ENCODE results near the gene NCOA7. TPM values are rescaled to one million over a fixed set of nuclear protein-coding genes. Genes with fewer than 3 reads are reported as not detected.

NCOA7 gene
- total and polyA plus RNA-seq, 9 of the 15 experiments (the other 6 are each of a cell fraction or from before 2014, with no cell fraction given), result 5.8 to 14.6 (median 9.3) TPM

DNA sequence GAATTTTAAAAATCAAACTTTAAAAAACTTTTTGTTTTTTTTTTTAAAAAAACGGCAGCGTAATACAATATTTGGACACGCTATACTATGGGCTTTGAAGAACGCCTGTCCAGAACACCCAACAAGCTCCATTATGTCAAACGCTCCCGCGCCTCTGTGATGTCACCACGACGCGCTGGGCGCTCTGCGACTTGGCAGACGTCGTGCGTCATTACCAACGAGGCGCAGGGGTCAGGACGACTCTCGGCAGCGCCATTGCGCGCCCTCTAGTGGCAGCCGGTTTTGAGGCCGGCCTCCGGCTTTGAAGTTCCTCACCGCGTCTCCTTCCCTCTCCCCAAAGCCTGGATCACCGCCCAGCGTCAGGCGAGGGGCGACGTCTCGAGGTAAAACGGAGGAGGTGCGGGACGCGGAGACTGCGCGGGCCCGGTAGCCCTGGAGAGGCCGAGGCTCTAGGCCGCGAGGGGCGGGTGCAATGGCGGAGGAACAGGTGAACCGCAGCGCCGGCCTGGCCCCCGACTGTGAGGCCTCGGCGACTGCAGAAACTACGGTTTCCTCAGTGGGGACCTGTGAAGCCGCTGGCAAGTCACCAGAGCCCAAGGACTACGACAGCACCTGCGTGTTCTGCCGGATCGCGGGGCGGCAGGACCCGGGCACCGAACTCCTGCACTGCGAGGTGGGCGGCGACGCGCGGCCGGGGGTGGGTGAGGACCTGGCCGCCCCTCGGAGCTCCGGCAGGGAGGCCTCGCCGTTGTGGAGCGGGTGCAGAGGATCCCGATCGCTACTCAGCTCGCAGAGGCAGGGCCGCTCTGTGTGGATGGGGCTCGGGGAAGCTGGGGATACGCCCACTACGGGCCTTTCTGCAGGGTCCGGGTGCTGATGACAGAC, 166.0 kb downstream of the NCOA7 start, which contains the start of gene HINT3 (continued):
- TF ChIP-seq ZFX (CRISPR knock-in tag; IDR thresholded peaks at IDR 0.05) (peak; percentile 100), ZNF175 (CRISPR knock-in tag; IDR thresholded peaks at IDR 0.05; ENCODE audit: low read depth) (no peak), CAMTA2 (CRISPR knock-in tag; conservative IDR thresholded peaks at IDR 0.05) (no peak), NCOA2 (IDR thresholded peaks at IDR 0.05; ENCODE audit: partially characterized antibody in 2 of 2) (no peak), NFIX (CRISPR knock-in tag; IDR thresholded peaks at IDR 0.05; ENCODE audit: low read depth) (no peak), MXI1 (IDR thresholded peaks at IDR 0.05; ENCODE audit: low read depth, low read length) (no peak; the same call in 1 of the 2 replicates), MED1 (CRISPR knock-in tag; IDR thresholded peaks at IDR 0.05; ENCODE audit: borderline replicate concordance) (no peak), CBX2 (IDR thresholded peaks at IDR 0.05; ENCODE audit: insufficient read depth, low read length, poor library complexity, severe bottlenecking) (no peak), HEY1 (CRISPR knock-in tag; IDR thresholded peaks at IDR 0.05; ENCODE audit: borderline replicate concordance) (no peak), NFIC (IDR thresholded peaks at IDR 0.05) (peak; percentile 57), ZNF408 (CRISPR knock-in tag; IDR thresholded peaks at IDR 0.05; ENCODE audit: low read depth) (no peak), ELF1 (tag; IDR thresholded peaks at IDR 0.05) (peak; percentile 56), ZNF184 (CRISPR knock-in tag; IDR thresholded peaks at IDR 0.05) (no peak), ZFPM2 (CRISPR knock-in tag; IDR thresholded peaks at IDR 0.05) (no peak), ZC3H11A (IDR thresholded peaks at IDR 0.05; ENCODE audit: low read depth, low read length) (peak; percentile 59; the same call in 1 of the 2 replicates)
- TF ChIP-seq, protein P1, sequence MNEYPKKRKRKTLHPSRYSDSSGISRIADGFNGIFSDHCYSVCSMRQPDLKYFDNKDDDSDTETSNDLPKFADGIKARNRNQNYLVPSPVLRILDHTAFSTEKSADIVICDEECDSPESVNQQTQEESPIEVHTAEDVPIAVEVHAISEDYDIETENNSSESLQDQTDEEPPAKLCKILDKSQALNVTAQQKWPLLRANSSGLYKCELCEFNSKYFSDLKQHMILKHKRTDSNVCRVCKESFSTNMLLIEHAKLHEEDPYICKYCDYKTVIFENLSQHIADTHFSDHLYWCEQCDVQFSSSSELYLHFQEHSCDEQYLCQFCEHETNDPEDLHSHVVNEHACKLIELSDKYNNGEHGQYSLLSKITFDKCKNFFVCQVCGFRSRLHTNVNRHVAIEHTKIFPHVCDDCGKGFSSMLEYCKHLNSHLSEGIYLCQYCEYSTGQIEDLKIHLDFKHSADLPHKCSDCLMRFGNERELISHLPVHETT (CRISPR knock-in tag; conservative IDR thresholded peaks at IDR 0.05 in 1 of 2, IDR thresholded peaks at IDR 0.05 in 1 of 2), result peak in 1 of 2 experiments; percentile 54; a peak in 1 of 4 replicates
- TF ChIP-seq, protein P2, sequence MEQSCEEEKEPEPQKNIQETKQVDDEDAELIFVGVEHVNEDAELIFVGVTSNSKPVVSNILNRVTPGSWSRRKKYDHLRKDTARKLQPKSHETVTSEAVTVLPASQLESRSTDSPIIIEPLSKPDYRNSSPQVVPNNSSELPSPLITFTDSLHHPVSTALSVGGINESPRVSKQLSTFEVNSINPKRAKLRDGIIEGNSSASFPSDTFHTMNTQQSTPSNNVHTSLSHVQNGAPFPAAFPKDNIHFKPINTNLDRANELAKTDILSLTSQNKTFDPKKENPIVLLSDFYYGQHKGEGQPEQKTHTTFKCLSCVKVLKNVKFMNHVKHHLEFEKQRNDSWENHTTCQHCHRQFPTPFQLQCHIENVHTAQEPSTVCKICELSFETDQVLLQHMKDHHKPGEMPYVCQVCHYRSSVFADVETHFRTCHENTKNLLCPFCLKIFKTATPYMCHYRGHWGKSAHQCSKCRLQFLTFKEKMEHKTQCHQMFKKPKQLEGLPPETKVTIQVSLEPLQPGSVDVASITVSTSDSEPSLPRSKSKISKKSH (CRISPR knock-in tag; IDR thresholded peaks at IDR 0.05), result no peak
- TF ChIP-seq, protein P3, sequence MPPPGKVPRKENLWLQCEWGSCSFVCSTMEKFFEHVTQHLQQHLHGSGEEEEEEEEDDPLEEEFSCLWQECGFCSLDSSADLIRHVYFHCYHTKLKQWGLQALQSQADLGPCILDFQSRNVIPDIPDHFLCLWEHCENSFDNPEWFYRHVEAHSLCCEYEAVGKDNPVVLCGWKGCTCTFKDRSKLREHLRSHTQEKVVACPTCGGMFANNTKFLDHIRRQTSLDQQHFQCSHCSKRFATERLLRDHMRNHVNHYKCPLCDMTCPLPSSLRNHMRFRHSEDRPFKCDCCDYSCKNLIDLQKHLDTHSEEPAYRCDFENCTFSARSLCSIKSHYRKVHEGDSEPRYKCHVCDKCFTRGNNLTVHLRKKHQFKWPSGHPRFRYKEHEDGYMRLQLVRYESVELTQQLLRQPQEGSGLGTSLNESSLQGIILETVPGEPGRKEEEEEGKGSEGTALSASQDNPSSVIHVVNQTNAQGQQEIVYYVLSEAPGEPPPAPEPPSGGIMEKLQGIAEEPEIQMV (tag; conservative IDR thresholded peaks at IDR 0.05; ENCODE audit: low read depth), result no peak
- TF ChIP-seq, protein P4, sequence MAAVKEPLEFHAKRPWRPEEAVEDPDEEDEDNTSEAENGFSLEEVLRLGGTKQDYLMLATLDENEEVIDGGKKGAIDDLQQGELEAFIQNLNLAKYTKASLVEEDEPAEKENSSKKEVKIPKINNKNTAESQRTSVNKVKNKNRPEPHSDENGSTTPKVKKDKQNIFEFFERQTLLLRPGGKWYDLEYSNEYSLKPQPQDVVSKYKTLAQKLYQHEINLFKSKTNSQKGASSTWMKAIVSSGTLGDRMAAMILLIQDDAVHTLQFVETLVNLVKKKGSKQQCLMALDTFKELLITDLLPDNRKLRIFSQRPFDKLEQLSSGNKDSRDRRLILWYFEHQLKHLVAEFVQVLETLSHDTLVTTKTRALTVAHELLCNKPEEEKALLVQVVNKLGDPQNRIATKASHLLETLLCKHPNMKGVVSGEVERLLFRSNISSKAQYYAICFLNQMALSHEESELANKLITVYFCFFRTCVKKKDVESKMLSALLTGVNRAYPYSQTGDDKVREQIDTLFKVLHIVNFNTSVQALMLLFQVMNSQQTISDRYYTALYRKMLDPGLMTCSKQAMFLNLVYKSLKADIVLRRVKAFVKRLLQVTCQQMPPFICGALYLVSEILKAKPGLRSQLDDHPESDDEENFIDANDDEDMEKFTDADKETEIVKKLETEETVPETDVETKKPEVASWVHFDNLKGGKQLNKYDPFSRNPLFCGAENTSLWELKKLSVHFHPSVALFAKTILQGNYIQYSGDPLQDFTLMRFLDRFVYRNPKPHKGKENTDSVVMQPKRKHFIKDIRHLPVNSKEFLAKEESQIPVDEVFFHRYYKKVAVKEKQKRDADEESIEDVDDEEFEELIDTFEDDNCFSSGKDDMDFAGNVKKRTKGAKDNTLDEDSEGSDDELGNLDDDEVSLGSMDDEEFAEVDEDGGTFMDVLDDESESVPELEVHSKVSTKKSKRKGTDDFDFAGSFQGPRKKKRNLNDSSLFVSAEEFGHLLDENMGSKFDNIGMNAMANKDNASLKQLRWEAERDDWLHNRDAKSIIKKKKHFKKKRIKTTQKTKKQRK (IDR thresholded peaks at IDR 0.05; ENCODE audit: borderline replicate concordance, low read depth, low read length), result no peak
